Progenitor cell of endocrine pancreas (in vitro differentiated cells): ENCODE data around the gene MED25. TPM values are rescaled to one million over a fixed set of nuclear protein-coding genes. Genes with fewer than 3 reads are reported as not detected.
A peak's percentile ranks its signal among the peaks of the same experiment; 100 is the strongest.

Experiments
- DNase-seq: peaks from one replicate; pipeline ENCODE4 v3.0.0; 2021; ENCODE audit warnings: low spot score; ENCODE audit not compliant: unreplicated experiment
- H3K27ac Mint-ChIP-seq: 2 replicates; pipeline ENCODE4 v1.8.0; 2021; ENCODE audit warnings: mild to moderate bottlenecking, moderate library complexity, mixed read lengths
- H3K27me3 Mint-ChIP-seq: 2 replicates; pipeline ENCODE4 v1.8.0; 2021; ENCODE audit warnings: mixed read lengths
- H3K36me3 Mint-ChIP-seq: 2 replicates; pipeline ENCODE4 v1.8.0; 2022; ENCODE audit warnings: mixed read lengths; ENCODE audit not compliant: insufficient read depth
- H3K4me1 Mint-ChIP-seq: 2 replicates; pipeline ENCODE4 v1.8.0; 2021; ENCODE audit warnings: low read depth, mixed read lengths
- H3K4me3 Mint-ChIP-seq: 2 replicates; pipeline ENCODE4 v1.8.0; 2021; ENCODE audit warnings: low read depth, mild to moderate bottlenecking, moderate library complexity, mixed read lengths
- H3K9me3 Mint-ChIP-seq: 2 replicates; pipeline ENCODE4 v1.8.0; 2021; ENCODE audit warnings: low read depth, mixed read lengths
- total RNA-seq: library from RNA; stranded (reverse); gene quantifications from 2 replicates; pipeline ENCODE4 v1.2.1, GENCODE V29; 2021
- TF ChIP-seq, protein P1 (sequence below): fragments of 200-600 bp; sonication (generic); IDR thresholded peaks from one replicate; pipeline ENCODE4 v1.5.0; 2021; ENCODE audit warnings: antibody characterized with exemption, mild to moderate bottlenecking; ENCODE audit not compliant: unreplicated experiment

Gene MED25
- total RNA-seq, 1 donor from 2014 or later = 136 TPM

DNA sequence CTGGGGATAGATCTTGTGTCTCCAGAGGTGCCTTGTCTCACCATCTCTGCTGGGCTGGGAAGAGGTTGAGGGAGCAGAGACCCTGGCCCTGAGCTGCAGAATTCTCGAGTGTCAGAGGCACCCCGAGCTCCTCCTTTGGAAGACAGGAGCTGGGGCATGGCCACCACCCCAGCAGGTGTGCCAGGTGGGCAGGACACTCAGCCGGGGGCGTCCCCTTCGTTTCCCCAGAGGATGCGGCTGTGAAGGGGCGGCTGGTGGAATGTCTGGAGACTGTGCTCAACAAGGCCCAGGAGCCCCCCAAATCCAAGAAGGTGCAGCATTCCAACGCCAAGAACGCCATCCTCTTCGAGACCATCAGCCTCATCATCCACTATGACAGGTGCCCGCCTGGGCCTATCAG lies 19.5 kb upstream of the MED25 start:
- Mint-ChIP-seq H3K4me3 (no peak overlapping the region), H3K4me1 (no peaks in the 10 kb centered on the region), H3K36me3 (peaks cover 8% of the 10 kb centered on the region), H3K27ac (no peak overlapping the region), H3K27me3 (no peaks in the 10 kb centered on the region), H3K9me3 (no peaks in the 10 kb centered on the region)
- no peak for DNase-seq
- TF ChIP-seq, protein P1, sequence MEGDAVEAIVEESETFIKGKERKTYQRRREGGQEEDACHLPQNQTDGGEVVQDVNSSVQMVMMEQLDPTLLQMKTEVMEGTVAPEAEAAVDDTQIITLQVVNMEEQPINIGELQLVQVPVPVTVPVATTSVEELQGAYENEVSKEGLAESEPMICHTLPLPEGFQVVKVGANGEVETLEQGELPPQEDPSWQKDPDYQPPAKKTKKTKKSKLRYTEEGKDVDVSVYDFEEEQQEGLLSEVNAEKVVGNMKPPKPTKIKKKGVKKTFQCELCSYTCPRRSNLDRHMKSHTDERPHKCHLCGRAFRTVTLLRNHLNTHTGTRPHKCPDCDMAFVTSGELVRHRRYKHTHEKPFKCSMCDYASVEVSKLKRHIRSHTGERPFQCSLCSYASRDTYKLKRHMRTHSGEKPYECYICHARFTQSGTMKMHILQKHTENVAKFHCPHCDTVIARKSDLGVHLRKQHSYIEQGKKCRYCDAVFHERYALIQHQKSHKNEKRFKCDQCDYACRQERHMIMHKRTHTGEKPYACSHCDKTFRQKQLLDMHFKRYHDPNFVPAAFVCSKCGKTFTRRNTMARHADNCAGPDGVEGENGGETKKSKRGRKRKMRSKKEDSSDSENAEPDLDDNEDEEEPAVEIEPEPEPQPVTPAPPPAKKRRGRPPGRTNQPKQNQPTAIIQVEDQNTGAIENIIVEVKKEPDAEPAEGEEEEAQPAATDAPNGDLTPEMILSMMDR = no peak

DNA sequence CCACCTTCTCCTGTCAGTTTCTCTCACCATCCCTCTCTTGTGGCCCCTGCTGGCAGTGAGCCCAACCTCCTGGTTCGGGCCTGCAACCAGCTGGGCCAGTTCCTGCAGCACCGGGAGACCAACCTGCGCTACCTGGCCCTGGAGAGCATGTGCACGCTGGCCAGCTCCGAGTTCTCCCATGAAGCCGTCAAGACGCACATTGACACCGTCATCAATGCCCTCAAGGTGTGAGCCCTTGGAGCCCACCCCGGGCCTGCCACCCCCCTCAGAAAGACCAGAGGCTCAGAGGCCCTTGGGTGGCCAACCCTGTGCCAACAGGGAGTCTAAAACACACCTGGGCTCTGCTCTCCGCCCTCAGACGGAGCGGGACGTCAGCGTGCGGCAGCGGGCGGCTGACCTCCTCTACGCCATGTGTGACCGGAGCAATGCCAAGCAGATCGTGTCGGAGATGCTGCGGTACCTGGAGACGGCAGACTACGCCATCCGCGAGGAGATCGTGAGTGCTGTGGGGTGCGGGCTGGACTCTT lies 18.8 kb upstream of the MED25 start:
- no peaks in the 10 kb centered on the region for H3K27me3 Mint-ChIP-seq
- TF ChIP-seq, protein P1 = no peak
- no peaks in the 10 kb centered on the region for H3K4me1 Mint-ChIP-seq
- DNase-seq = no peak
- no peak overlapping the region for H3K4me3 Mint-ChIP-seq
- peaks cover 8% of the 10 kb centered on the region for H3K36me3 Mint-ChIP-seq
- H3K27ac Mint-ChIP-seq = peak overlapping the region; percentile 49
- no peaks in the 10 kb centered on the region for H3K9me3 Mint-ChIP-seq

DNA sequence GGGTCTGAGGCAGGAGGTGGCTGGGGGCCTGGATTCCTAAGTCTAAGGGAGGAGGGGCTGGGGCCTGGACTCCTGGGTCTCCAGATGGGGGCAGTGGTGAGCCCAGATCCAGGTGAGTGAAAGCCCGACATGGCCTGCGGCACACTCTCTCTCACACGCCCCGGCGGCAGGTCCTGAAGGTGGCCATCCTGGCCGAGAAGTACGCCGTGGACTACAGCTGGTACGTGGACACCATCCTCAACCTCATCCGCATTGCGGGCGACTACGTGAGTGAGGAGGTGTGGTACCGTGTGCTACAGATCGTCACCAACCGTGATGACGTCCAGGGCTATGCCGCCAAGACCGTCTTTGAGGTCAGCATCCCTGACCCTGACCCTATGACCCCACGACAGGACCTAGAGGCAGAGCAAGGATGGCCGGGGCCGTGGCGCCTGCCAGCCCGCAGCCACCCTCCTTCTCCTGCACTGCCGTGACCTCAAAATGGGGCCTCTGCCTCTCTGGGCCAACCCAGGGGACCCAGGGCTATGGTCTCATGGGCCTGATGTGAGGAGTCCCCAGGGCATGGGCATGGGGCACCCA lies 18.2 kb upstream of the MED25 start:
- H3K36me3 Mint-ChIP-seq = peaks cover 6% of the 10 kb centered on the region
- TF ChIP-seq, protein P1 = no peak

DNA sequence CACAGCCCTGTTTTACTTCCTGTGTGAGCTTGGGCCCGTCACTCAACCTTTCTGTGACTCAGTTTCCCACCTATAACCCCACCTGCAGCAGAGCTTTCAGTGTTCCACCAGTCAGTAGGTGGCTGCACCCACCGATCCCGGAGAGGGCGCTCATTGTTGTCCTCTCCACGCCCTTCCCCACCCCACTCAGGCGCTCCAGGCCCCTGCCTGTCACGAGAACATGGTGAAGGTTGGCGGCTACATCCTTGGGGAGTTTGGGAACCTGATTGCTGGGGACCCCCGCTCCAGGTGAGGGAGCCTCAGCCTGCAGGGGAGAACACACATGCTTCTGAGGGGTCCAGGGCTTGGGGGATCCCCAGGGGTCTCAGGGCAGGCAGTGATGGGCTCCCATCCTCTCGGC lies 17.3 kb upstream of the MED25 start:
- Mint-ChIP-seq H3K4me1 (no peaks in the 10 kb centered on the region), H3K36me3 (peaks cover 6% of the 10 kb centered on the region), H3K9me3 (no peaks in the 10 kb centered on the region), H3K27ac (no peak overlapping the region), H3K4me3 (no peak overlapping the region), H3K27me3 (no peaks in the 10 kb centered on the region)
- TF ChIP-seq, protein P1 = no peak
- DNase-seq = no peak

More for the DNA sequence above, 18.2 kb upstream of the MED25 start:
- Mint-ChIP-seq H3K4me3 (no peak overlapping the region), H3K9me3 (no peaks in the 10 kb centered on the region), H3K27ac (no peak overlapping the region), H3K4me1 (no peaks in the 10 kb centered on the region), H3K27me3 (no peaks in the 10 kb centered on the region)
- no peak for DNase-seq

DNA sequence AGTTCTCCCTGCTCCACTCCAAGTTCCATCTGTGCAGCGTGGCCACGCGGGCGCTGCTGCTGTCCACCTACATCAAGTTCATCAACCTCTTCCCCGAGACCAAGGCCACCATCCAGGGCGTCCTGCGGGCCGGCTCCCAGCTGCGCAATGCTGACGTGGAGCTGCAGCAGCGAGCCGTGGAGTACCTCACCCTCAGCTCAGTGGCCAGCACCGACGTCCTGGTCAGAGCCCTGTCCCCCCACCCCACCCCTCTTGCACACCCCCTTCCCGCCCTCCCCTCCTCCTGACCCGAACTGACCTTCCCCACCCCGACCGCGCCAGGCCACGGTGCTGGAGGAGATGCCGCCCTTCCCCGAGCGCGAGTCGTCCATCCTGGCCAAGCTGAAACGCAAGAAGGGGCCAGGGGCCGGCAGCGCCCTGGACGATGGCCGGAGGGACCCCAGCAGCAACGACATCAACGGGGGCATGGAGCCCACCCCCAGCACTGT lies 16.6 kb upstream of the MED25 start:
- Mint-ChIP-seq H3K27me3 (no peaks in the 10 kb centered on the region), H3K36me3 (peaks cover 11% of the 10 kb centered on the region), H3K4me1 (no peaks in the 10 kb centered on the region), H3K27ac (no peak overlapping the region), H3K9me3 (no peaks in the 10 kb centered on the region), H3K4me3 (no peak overlapping the region)
- DNase-seq = no peak
- TF ChIP-seq, protein P1 = no peak
